H9 (cell line): ENCODE results near the gene GMPR2. TPM values are rescaled to one million over a fixed set of nuclear protein-coding genes. Genes with fewer than 3 reads are reported as not detected.

Experiments used
- DNase-seq: peaks from one replicate; pipeline ENCODE4 v3.0.0-alpha.2; 2017
- H2AFZ ChIP-seq: one replicate; pipeline ENCODE4 v1.6.1; 2013; ENCODE audit warnings: mild to moderate bottlenecking, low read length, control low read depth, moderate library complexity
- H2AK5ac ChIP-seq: 2 replicates; pipeline ENCODE4 v1.6.1; 2013; ENCODE audit warnings: low read length, control low read depth, mixed read lengths; ENCODE audit not compliant: insufficient read length
- H2BK120ac ChIP-seq: one replicate; pipeline ENCODE4 v1.6.1; 2013; ENCODE audit warnings: low read depth, mild to moderate bottlenecking, low read length, control low read depth, inconsistent platforms; ENCODE audit not compliant: poor library complexity, severe bottlenecking
- H2BK12ac ChIP-seq: 2 replicates; pipeline ENCODE4 v1.6.1; 2013; ENCODE audit warnings: low read length, control low read depth, mixed read lengths, low read depth; ENCODE audit not compliant: insufficient read length
- H2BK15ac ChIP-seq: 2 replicates; pipeline ENCODE4 v1.6.1; 2013; ENCODE audit warnings: low read depth, low read length, control low read depth
- H2BK20ac ChIP-seq: one replicate; pipeline ENCODE4 v1.6.1; 2013; ENCODE audit warnings: low read depth, mild to moderate bottlenecking, low read length, control low read depth, inconsistent platforms; ENCODE audit not compliant: poor library complexity, severe bottlenecking
- H2BK5ac ChIP-seq: 2 replicates; pipeline ENCODE4 v1.6.1; 2013; ENCODE audit warnings: low read length, control low read depth, mixed read lengths; ENCODE audit not compliant: insufficient read length
- H3K14ac ChIP-seq: 2 replicates; pipeline ENCODE4 v1.6.1; 2013; ENCODE audit warnings: low read length, control low read depth; ENCODE audit not compliant: insufficient read depth
- H3K18ac ChIP-seq: 2 replicates; pipeline ENCODE4 v1.6.1; 2013; ENCODE audit warnings: low read depth, mild to moderate bottlenecking, mixed read lengths, low read length, control low read depth; ENCODE audit not compliant: insufficient read length
- H3K23ac ChIP-seq: 2 replicates; pipeline ENCODE4 v1.6.1; 2013; ENCODE audit warnings: low read length, control low read depth, mixed read lengths, low read depth; ENCODE audit not compliant: insufficient read length
- H3K23me2 ChIP-seq: 2 replicates; pipeline ENCODE4 v1.6.1; 2013; ENCODE audit warnings: low read depth, mild to moderate bottlenecking, mixed read lengths, low read length, control low read depth; ENCODE audit not compliant: insufficient read length, poor library complexity, severe bottlenecking
- H3K27ac ChIP-seq: 2 replicates; pipeline ENCODE4 v1.5.1; 2013; ENCODE audit warnings: low read length, control low read depth, mixed read lengths, low read depth; ENCODE audit not compliant: insufficient read length
- H3K27me3 ChIP-seq: 2 replicates; pipeline ENCODE4 v1.6.1; 2013; ENCODE audit warnings: low read length, control low read depth, inconsistent platforms; ENCODE audit not compliant: insufficient read depth
- H3K4ac ChIP-seq: 2 replicates; pipeline ENCODE4 v1.6.1; 2013; ENCODE audit warnings: low read depth, mild to moderate bottlenecking, control low read depth, inconsistent platforms, low read length, moderate library complexity
- H3K4me1 ChIP-seq: 2 replicates; pipeline ENCODE4 v1.6.1; 2013; ENCODE audit warnings: low read length, control low read depth, inconsistent platforms; ENCODE audit not compliant: insufficient read depth
- H3K4me2 ChIP-seq: 2 replicates; pipeline ENCODE4 v1.6.1; 2013; ENCODE audit warnings: low read length, control low read depth, mixed read lengths; ENCODE audit not compliant: insufficient read length, insufficient read depth
- H3K56ac ChIP-seq: 2 replicates; pipeline ENCODE4 v1.6.1; 2013; ENCODE audit warnings: low read depth, mild to moderate bottlenecking, mixed read lengths, low read length, control low read depth; ENCODE audit not compliant: insufficient read length
- H3K79me1 ChIP-seq: 2 replicates; pipeline ENCODE4 v1.6.1; 2013; ENCODE audit warnings: low read depth, mild to moderate bottlenecking, moderate library complexity, low read length, control low read depth, inconsistent platforms; ENCODE audit not compliant: insufficient read depth, poor library complexity, severe bottlenecking
- H3K79me2 ChIP-seq: 2 replicates; pipeline ENCODE4 v1.6.1; 2013; ENCODE audit warnings: low read length, control low read depth, inconsistent platforms; ENCODE audit not compliant: insufficient read depth
- H3K9ac ChIP-seq: 2 replicates; pipeline ENCODE4 v1.6.1; 2013; ENCODE audit warnings: low read length, control low read depth, mixed read lengths; ENCODE audit not compliant: insufficient read length; ENCODE audit errors: extremely low read depth
- H3K9me3 ChIP-seq: one replicate; pipeline ENCODE4 v1.6.1; 2013; ENCODE audit warnings: low read depth, low read length, inconsistent platforms; ENCODE audit not compliant: control insufficient read depth
- H3T11ph ChIP-seq: one replicate; pipeline ENCODE4 v1.6.1; 2013; ENCODE audit warnings: mild to moderate bottlenecking, low read length, control low read depth, inconsistent platforms
- H4K20me1 ChIP-seq: one replicate; pipeline ENCODE4 v1.6.1; 2013; ENCODE audit not compliant: control insufficient read depth, insufficient read length, insufficient read depth
- H4K5ac ChIP-seq: 2 replicates; pipeline ENCODE4 v1.6.1; 2013; ENCODE audit warnings: low read depth, mild to moderate bottlenecking, mixed read lengths, low read length, control low read depth; ENCODE audit not compliant: insufficient read length
- H4K8ac ChIP-seq: replicated peaks from 2 replicates; pipeline ENCODE4 v1.6.1; 2013; ENCODE audit warnings: low read length, control low read depth, mixed read lengths, low read depth; ENCODE audit not compliant: insufficient read length
- H4K91ac ChIP-seq: 2 replicates; pipeline ENCODE4 v1.6.1; 2013; ENCODE audit warnings: low read depth, mild to moderate bottlenecking, moderate library complexity, mixed read lengths, low read length, control low read depth; ENCODE audit not compliant: insufficient read length
- H3K27ac Mint-ChIP-seq, 3 experiments: 2 replicates in 2 of 3; 3 replicates in 1 of 3; pipeline ENCODE4 v1.8.0; 2020 to 2021; ENCODE audit warnings: mixed read lengths in 3 of 3, mild to moderate bottlenecking in 1 of 3, moderate library complexity in 1 of 3
- H3K27me3 Mint-ChIP-seq: 2 replicates; pipeline ENCODE4 v1.8.0; 2021; ENCODE audit warnings: low read depth, mild to moderate bottlenecking, moderate library complexity, mixed read lengths
- H3K36me3 Mint-ChIP-seq, 3 experiments: 2 replicates in 2 of 3; 3 replicates in 1 of 3; pipeline ENCODE4 v1.8.0; 2020 to 2021; ENCODE audit warnings: low read depth in 3 of 3, mixed read lengths in 3 of 3; ENCODE audit not compliant: insufficient read depth in 1 of 3
- H3K4me1 Mint-ChIP-seq, 2 experiments: 2 replicates each; pipeline ENCODE4 v1.8.0; 2020; ENCODE audit warnings: mixed read lengths in 2 of 2
- H3K4me3 Mint-ChIP-seq, 2 experiments: 2 replicates in 1 of 2; 3 replicates in 1 of 2; pipeline ENCODE4 v1.8.0; 2020 to 2021; ENCODE audit warnings: mild to moderate bottlenecking in 2 of 2, mixed read lengths in 2 of 2, moderate library complexity in 1 of 2
- H3K9me3 Mint-ChIP-seq, 2 experiments: 2 replicates in 1 of 2; 3 replicates in 1 of 2; pipeline ENCODE4 v1.8.0; 2020; ENCODE audit warnings: mild to moderate bottlenecking in 2 of 2, mixed read lengths in 2 of 2, moderate library complexity in 1 of 2
- CTCF ChIP-seq: fragments of 200-600 bp; sonication (generic); conservative IDR thresholded peaks from 3 replicates; pipeline ENCODE4 v1.8.0; 2021; ENCODE audit warnings: antibody characterized with exemption, mild to moderate bottlenecking
- WGBS: extraction: QIAGEN DNeasy Blood & Tissue Kit; methylation state at CpG from one replicate; pipeline ENCODE4 v1.1.7; 2013; ENCODE audit warnings: missing lambda C conversion rate, low lambda C conversion rate, mixed read lengths; ENCODE audit not compliant: insufficient read length; ENCODE audit errors: extremely low coverage; 5-methylcytosine and 5-hydroxymethylcytosine counted together
- total RNA-seq: library from RNA; stranded (reverse); gene quantifications from 2 replicates; pipeline ENCODE4 v1.2.1, GENCODE V29; 2021

The GMPR2 gene
- total RNA-seq, 1 experiment from 2014 or later, result 84.7 TPM

GRCh38 chr14:24228902-24229301 lies 3.8 kb upstream of the GMPR2 start:
- Histone ChIP-seq H2BK15ac (no peak overlapping the region), H3K79me2 (peaks cover 5% of the 10 kb centered on the region; the same call in 1 of the 2 replicates), H3K56ac (no peak overlapping the region), H2AFZ (no peak overlapping the region), H4K8ac (no peak overlapping the region), H2BK5ac (no peak overlapping the region), H3K79me1 (peaks cover 11% of the 10 kb centered on the region), H3K4me1 (0 out of 2 replicates have a peak, but pooled peaks cover 6% of the 10 kb centered on the region), H2BK20ac (no peak overlapping the region), H4K91ac (no peak overlapping the region), H3K9me3 (no peaks in the 10 kb centered on the region), H3K23me2 (peaks cover 15% of the 10 kb centered on the region), H3K4me2 (no peak overlapping the region), H3K27ac (no peak overlapping the region), H3K23ac (no peak overlapping the region), H3K4ac (no peak overlapping the region), H3K18ac (no peak overlapping the region), H3K27me3 (no peaks in the 10 kb centered on the region), H3K14ac (no peak overlapping the region), H4K5ac (no peak overlapping the region), H3T11ph (no peak overlapping the region), H2BK120ac (no peak overlapping the region), H2AK5ac (no peak overlapping the region), H4K20me1 (no peaks in the 10 kb centered on the region), H3K9ac (no peak overlapping the region), H2BK12ac (no peak overlapping the region)
- TF ChIP-seq CTCF, result no peak
- no CpG with 5 or more reads among the region's 1 CpG for WGBS
- Mint-ChIP-seq H3K4me3 (no peak overlapping the region; a peak in 1 of 5 replicates), H3K27ac (no peak overlapping the region), H3K27me3 (no peaks in the 10 kb centered on the region), H3K36me3 (peaks cover 7 to 24% (median 18%) of the 10 kb centered on the region in 3 experiments; a peak in 6 of 7 replicates), H3K4me1 (peaks cover 6 to 16% of the 10 kb centered on the region in 2 experiments), H3K9me3 (no peaks in the 10 kb centered on the region)
- no peak for DNase-seq
